GM19240 (cell line): ENCODE measurements around the gene MOB4.
"Not testable (repeated sequence)": the region's sequence is repeated elsewhere in the genome, so short reads cannot be mapped to it uniquely, and the experiment has no call there.

ENCODE experiments used
- DNase-seq: peaks from one replicate; pipeline ENCODE4 v3.0.0; 2011; ENCODE audit warnings: low spot score; ENCODE audit not compliant: insufficient read length

MOB4 gene

DNA sequence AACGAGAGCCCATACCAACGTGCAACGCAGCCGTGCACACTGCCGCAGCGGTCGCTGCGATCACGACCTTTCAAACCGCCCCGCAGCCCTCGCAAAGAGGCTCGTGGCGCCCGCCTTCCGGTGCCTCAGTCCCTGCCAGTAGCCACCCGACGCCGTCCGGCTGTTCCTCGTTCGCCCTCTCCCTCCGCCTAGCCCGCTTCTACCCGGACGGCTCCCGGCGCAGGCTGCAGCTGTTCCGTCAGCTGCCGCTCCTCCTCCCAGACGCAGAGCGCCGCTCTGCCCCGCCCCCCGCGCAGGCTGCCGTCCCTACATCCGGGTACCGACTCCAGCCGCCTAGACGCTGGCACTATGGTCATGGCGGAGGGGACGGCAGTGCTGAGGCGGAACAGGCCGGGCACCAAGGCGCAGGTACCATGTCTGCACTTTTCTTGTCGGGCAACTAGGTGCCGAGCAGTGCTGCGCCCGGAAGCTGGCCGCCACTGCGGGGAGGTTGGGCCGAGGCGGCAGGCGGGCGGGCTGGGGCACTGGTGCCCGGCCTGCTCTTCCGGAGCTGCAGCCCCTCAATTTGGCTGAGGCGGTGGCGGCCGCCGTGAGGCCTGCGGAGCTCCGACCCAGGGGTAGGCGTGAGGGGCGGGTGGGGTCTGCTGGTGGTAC lies at the start of gene MOB4:
TSS of gene MOB4 (plus strand) at position 328 of the 654 bp plus-strand sequence. CDS start at position 349, 21 bp downstream.
- DNase-seq = peak; percentile 76

DNA sequence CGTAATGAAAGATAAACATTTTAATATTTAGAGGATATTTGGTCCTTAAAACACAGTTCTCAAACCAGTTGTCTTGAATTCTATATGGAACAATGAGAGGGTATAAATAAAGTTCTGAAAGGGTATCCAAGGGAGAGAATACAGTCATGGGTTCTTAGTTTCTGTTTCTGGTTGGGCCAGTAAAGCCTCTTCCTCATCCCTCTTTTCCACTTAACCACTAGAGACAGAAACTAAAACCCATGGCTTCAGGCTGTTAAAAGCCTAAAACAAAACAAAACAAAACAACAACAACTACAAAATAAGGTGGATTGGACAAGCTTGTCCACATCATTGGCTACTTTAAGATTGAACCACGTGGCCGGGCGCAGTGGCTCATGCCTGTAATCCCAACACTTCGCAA lies 43.7 kb upstream of the MOB4 start:
- no peak for DNase-seq

DNA sequence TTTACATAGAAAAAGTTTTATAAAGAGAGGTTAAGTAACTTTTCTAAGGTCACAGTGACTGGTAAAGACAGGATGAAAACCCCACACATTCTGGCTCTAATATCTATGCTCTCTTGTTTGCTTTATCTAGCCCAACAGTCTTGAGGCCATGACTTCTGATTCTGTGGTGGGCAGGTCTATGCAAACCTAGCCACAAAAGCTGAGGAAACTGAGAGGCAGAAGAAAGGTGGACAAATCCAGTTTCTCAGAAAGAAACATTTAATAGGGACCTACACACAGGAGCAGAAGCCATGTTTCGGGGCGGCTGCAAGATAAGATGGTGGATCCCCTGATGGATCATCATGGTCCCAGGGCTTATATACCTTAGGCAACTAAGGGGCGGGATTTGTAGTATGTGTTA lies 38.1 kb upstream of the MOB4 start:
- no peak for DNase-seq

DNA sequence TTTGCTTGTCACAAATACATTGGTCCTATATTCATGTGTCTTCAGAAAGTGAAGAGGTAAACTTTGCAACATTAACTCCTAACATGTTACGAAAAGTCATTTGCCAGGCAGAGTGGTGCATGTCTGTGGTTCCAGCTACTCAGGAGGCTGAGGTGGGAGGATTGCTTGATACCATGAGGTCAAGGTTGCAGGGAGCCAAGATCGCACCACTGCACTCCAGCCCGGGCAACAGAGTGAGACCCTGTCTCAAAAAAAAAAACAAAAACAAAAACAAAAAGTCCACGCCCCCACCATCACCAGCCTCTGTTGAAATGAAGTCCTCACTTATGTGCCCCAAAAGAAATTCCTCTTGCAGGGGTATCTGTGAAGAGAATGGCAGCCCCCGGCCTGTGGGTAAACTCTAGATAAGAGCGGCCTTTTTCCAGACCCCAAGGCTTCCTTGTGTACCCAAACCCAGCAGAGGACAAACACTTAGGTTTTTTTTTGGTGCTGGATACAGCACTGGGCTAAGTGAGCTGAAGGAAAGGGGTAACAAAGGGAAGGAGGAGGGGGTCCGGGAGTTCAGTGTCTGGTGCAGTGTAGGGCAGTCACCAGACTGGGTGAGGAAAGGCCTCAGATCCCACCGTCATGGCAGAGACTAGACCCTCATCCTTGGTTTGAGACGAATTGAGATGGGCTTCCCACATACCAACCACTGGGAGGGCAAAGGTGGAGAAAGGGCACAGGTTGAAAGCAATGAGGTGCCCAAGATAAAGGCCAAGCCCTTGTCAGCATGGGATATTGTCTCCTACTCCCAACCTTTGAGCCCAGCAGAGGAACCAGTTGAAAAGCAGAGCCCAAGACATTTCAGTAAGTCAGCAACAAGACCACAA lies 35.5 kb upstream of the MOB4 start:
- DNase-seq = no peak

DNA sequence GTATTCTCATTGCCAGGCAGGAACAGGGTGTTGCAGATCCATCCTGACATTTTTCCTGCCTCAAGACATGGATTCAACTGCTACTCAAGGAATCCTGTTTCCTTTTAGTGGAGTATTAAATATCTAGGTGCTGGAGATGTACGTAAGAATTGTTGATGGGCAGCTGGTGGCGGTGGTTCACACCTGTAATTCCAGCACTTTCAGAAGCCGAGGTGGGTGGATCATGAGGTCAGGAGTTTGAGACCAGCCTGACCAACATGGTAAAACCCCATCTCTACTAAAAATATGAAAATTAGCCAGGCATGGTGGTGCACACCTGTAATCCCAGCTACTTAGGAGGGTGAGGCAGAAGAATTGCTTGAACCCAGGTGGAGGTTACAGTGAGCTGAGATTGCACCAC lies 31.6 kb upstream of the MOB4 start:
- not testable (repeated sequence) for DNase-seq

DNA sequence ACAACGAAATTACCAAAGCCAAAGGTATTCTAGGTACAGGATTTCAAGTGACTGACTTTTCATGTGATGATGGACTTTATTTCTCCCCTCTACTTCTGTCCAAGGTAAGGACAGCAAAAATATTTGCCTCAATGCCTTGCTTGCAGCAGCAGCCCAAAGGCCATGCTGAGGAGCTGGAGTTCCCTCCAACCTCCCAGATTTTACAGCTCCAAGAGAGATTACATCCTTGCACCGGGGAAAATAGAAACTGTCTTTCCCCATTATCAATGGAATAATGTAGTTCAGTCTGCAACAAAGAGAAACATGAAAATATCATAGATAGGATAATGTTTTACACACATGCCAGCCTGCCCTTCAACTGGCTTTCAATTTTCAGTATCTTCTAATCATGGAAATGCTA lies 29.7 kb upstream of the MOB4 start:
- no peak for DNase-seq

DNA sequence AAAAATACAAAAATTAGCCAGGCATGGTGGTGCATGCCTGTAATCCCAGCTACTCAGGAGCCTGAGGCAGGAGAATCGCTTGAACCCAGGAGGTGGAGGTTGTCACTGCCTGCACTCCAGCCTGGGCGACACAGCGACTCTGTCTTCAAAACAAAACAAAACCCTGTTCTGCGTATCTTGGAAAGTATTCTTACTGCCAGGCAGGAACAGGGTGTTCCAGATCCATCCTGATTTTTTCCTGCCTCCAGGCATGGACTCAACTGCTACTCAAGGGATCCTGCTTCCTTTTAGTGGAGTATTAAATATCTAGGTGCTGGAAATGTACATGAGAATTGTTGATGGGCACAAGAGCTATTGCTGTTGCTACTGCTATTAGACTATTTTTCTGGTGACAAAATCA lies 28.5 kb upstream of the MOB4 start:
- no peak for DNase-seq

DNA sequence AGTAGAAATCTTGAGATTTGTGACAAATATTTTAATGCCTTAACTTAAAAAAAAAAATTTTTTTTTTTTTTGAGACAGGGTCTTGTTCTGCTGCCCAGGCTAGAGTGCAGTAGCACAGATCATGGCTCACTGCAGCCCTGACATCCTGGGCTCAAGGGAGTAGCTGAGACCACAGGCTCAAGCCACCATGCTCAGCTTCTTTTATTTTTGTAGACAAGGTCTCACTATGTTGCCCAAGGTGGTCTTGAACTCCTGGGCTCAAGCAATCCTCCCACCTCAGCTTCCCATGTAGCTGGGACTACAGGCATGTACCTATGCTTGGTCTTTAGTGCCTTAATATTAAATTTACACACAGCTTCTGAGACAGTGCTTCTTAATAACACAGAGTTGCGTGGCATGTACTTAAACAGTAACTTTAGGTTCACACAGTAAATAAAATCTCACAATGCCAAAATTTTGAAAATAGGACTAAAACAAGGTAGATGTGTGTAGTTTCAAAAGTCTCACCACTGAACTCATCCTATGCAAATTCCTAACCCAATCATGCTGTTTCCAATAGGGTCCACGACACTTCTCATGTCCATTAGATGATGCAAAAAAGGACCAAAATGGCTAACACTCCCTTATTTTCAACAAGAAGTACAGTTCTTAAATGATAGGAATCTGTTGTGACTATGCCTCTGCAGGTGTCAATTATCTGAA lies 20.3 kb upstream of the MOB4 start:
- DNase-seq = no peak

DNA sequence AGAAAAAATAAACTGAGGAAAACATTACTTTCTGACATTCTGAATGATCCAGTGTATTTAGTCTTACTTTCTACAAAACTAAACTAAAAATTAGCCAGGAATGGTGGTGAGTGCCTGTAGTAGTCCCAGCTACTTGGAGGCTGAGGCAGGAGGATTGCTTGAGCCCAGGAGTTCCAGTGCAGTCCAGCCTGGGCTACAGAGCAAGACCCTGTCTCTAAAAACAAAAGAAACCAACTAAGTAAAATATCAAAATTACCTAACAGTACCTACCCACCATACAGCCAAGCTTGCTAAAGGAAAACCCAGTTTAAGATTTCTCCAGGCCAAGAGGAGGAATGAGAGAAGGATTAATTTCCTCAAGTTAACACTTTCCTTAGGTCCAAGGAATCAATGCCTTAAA lies 19.2 kb upstream of the MOB4 start:
- DNase-seq = no peak

DNA sequence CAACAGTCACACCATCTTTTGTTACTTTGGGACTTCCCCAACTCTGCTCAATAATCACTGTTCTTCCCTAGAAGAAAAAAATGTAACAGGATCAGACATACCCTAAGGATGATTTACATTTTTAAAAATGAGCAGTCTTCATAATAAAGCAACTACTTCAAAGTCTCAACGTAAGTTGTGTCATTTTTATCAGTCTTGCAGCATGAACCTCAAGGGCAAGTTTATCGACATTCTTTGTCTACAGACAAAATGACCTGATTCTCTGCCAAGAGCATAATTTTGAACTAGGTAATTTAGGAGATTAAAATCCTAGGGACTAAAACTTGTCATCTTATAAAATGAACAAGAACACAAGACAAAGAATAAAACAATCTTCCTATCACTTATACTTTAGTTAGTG lies 18.5 kb upstream of the MOB4 start:
- DNase-seq = no peak

DNA sequence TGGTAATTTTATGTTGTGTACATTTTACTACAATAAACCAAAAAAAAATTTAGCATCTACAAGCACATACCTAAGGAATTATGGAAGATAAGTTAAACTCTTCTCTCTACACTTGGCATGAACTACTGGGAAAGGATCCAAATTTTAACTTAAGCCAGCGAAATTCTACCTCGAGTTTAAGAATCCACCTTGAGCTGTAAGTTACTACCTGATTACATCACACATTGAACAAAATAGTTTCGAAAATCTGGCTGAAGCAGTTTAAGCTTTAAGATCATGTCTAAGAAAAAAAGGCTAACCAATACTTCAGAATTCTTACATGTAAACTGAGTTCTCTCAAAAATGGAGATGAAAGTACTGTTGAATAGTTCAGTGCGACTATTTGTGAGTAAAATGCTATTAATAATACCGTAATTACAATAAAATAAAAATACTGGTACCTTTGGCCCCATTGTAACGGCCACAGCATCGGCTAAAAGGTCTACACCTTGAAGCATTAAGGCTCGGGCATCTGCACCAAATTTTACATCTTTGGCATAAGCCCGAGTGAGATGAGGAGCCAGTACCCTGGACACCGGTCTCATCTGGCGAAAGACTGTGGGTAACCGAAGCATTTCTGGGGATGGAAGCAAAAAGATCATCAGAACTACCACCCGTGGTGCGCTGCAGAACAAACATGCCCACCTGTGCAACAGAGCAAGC lies 17.5 kb upstream of the MOB4 start:
- DNase-seq = no peak

DNA sequence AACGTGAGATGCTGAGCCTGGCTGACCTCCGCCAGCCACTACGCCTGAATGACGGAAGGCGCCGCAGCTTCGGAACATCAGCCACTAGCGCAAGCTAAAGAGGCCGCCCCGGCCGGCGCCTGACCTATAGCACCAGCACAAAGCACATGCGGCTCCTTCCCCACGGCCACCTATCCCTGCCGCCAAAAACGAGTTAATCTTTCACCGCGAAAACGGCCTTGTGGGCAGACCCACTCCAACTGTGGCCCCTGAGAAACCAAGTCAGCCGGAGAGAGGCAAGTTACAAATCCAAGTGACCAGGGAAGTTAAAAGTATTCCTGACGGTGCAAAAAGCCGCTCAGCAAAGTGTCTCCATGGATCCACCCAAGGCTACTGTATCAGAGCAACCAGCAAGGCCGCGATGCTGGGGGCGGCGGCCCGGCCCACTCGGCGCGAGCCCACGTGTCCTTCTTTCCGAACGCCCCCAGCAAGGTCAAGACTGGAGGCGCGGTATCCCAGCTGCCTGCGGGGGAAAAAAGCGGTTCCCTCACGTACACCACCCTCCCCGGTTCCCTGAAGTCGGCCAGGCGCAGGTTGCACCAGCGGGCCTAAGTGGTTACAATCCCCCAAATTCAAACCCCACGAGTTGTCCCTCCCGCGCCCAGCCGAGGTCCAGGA lies 16.8 kb upstream of the MOB4 start:
- DNase-seq = peak; percentile 21

DNA sequence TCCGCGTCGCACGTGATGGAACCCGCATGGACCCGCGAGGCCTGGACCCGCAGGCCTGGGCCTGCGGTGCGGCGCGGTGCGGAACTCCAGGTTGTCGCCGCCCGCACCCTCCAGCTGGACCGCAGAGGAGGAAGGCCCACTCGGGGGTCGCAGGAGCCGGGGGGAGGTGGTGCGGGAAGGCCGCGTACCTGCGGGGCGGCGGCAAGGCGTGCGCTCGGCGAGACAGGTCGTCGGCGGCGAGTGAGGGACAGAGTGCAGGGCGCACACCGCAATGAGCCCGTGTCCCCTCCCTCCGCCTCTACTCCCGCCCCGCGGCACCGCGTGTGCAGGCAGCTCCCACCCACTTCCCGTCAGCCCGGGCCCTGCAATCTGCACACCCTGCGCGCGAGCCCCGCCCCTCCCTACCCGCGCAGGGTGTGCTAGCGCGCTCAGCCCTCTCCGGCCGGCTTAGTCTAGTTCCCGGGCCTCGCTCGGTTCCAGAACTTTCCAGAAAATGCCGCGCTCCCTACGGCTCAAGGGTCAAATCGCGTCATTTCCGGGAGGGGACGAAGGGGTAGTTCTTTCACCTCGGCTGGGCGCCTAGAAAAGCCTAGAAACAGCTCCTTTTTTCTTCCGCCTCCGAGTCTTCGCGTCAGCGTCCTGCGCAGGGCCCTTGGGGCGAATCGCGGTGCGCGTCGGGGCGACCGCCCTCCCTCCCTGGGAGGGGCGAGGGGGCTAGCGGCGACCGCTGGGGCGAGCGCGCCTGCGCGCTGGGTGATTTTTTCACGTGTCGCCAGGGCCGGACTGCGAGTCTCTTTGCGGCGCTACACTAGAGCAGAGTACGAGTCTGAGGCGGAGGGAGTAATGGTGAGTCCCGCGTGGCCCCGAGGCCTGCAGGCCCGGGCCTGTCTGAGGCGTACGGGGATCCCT lies 16.0 kb upstream of the MOB4 start, which contains the start of the genes HSPD1 and HSPE1:
TSS of gene HSPD1 (minus strand) at position 247 of the 909 bp plus-strand sequence. CDS start 992 bp downstream, outside the sequence.
TSS of gene HSPE1 (plus strand) at position 786 of the 909 bp plus-strand sequence. CDS start at position 844, 58 bp downstream.
- peak; percentile 71 for DNase-seq

DNA sequence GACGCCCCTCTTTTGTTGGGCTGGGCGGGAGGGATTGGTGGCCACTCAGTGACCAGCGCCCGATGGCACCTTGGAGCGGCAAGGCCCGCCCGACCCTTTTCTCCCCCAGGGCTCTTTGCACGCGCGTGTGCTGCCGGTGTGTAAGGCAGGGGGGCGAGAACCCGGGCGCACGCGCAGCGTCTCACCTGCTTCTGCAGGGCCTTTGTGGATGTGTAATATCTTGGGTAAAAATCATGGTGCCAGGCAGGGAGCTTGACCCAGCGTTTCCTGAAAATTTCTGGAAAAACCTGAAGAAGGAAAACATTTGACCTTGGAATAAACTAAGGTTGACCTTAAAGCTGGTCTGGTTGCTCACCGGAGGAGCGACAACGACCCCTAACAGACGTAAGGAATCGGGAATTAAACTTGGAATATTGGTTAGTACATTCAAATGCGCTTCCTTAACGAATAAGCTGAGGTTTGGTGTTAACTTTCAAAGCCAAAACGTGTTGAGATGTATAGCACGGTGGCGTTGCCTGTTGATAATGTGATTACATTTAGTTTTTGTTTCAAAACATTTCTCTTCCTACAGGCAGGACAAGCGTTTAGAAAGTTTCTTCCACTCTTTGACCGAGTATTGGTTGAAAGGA lies 15.2 kb upstream of the MOB4 start:
- no peak for DNase-seq

DNA sequence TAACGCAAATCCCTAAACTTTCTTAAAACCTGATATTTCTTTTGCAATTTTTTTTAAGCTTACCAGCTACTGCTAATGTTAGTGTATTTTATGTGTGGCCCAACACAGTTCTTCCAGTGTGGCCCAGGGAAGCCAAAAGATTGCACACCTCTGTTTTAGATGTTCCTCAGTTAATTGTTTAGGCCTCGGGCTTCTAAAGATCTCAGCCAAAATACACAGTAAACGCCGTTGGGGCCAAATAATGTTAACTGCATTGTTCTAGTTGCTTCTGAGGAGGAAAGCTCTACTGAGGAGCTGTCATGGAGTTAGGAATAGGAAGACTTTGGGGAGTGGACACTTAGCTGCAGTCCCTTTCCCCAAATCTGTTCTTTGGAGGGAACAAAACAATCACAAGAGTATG lies 13.7 kb upstream of the MOB4 start:
- DNase-seq = no peak

DNA sequence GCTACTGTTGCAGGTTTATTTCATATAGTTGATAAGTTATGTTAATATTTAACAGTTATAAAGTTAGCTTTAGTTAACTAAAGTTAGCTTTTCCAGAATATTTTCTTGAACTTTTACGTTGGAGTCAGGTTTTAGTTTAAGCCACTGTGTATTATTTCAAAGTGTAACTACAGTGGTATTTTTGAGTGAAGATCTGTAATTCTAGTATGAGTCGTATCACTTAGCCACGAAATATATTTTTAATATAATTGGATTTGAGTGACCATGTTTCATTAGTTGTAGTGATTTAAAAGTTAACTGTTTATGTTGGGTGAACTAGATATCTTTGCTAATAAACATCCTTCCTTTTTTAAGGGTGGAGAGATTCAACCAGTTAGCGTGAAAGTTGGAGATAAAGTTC lies 13.2 kb upstream of the MOB4 start:
- DNase-seq = no peak

DNA sequence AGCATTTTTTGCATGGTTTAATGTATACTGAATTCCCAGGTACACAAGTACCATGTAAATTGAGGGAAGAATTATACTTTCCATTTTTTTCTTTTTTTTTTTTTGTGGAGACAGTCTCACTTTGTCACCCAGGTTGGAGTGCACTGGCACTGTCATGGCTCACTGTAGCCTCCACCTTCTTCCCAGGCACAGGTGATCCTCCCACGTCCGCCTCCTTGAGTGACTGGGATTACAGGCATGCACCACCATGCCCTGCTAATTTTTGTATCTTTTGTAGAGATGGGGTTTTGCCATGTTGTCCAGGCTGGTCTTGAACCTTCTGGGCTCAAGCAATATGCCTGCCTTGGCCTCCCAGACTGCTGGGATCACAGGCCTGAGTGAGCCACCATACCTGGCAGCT lies 11.9 kb upstream of the MOB4 start:
- DNase-seq = no peak

DNA sequence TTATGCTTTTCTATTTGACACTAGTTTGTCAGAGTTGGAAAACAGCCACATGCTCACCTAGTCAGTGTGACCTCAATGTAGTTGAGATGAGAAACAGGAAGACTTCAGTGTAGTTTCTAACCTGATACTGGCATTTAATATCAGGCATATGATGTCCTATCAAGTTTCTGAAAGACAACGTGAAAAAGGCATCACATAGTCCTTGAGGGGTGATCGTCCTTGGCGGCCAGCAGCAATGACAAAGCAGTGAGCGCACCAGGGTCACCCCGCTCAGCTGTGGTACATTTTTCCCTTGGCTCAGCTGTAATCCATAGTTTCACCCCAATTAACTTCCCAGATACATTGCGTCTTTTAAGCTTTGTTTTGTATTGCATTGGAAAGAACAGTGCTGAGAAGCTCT lies 11.4 kb upstream of the MOB4 start:
- no peak for DNase-seq

DNA sequence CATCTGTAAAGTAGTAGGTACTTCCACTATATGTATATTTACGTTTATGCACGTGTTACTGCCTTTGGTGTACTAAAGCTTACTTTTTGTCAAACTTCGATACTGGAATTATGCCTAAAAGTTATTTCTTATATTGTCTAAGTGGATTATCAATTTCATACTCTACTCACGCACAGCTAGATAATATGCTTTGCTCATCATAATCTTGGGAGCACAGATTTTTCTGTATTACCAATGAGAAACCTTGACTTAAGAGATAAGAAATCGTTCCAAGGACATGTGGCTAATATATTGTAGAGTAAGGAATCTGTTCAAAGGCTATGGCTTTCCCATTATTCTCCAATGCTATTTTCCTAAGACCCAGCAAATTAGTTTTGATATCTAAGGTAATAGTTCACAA lies 9.2 kb upstream of the MOB4 start:
- DNase-seq = no peak
